ENCODE measurements around the gene ZNF530.

GRCh38 chr19:57651654-57651996, 51.9 kb downstream of the ZNF530 start:
- no peak for TF ChIP-seq ZFP30 (CRISPR knock-in tag; IDR thresholded peaks at IDR 0.05)
- TF ChIP-seq PATZ1 (CRISPR knock-in tag; IDR thresholded peaks at IDR 0.05; ENCODE audit: borderline replicate concordance), result no peak
- TF ChIP-seq TCF4 (CRISPR knock-in tag; IDR thresholded peaks at IDR 0.05; ENCODE audit: borderline replicate concordance), result no peak
- no peak for TF ChIP-seq RARB (CRISPR knock-in tag; IDR thresholded peaks at IDR 0.05)
- no peak for TF ChIP-seq ZC3H10 (CRISPR knock-in tag; IDR thresholded peaks at IDR 0.05)
- no peak for TF ChIP-seq TSHZ2 (CRISPR knock-in tag; IDR thresholded peaks at IDR 0.05)
